AG04449 (cell line): ENCODE measurements around the gene PARP2.
A peak's percentile ranks its signal among the peaks of the same experiment; 100 is the strongest.
"Not testable (repeated sequence)": the region's sequence is repeated elsewhere in the genome, so short reads cannot be mapped to it uniquely, and the experiment has no call there.

Experiments
- CTCF ChIA-PET: fragments of 350-600 bp; formaldehyde crosslinking; extraction: SDS; loops from one replicate; lab custom pipeline; 2021; ENCODE audit warnings: antibody characterized with exemption; lab: Yijun Ruan, JAX
- POLR2A ChIA-PET: fragments of 400-600, 350-600 bp; formaldehyde crosslinking; extraction: SDS; loops from one replicate; lab custom pipeline; 2020; ENCODE audit warnings: antibody characterized with exemption, inconsistent platforms; lab: Yijun Ruan, JAX
- DNase-seq: peaks from one replicate; pipeline ENCODE4 v3.0.0-alpha.2; 2010; ENCODE audit warnings: low read depth, low spot score
- H3K4me3 ChIP-seq: 2 replicates; pipeline ENCODE4 v1.5.1; 2011; ENCODE audit warnings: low read depth, mild to moderate bottlenecking, control low read depth, low read length
- TF ChIP-seq, protein P1 (sequence below): IDR thresholded peaks from one replicate; pipeline ENCODE4 v1.5.1; 2011; ENCODE audit warnings: mild to moderate bottlenecking, moderate library complexity, low read length, control low read depth, inconsistent platforms; ENCODE audit not compliant: insufficient read depth; ENCODE audit errors: missing control alignments

The PARP2 gene

DNA sequence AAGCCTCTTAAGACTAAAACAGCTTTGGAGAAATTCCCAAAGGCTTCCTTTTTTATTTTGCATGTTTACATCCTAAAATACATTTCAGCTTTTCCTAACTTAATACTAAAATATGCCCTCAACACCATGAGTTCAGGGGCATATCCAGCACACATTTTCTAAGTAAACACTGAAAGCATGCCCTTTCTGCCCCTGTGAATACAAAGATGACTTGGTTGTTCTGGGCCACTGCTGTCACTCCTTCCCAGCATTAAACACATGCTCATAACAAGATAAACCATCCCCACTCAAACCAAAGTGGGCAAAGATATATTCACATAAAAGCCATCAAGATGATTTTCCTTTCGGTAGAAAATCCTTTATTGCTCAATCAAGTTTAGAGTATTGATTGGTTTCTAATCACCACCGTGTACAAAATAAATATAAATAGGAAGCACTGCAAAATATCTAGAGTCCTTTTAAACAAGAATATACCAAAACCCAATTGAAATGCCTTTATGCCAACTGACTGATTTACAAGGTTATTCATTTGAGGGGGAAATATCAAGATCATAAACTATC, 12.3 kb upstream of the PARP2 start:
- CTCF ChIA-PET: interaction anchor here (1.0 to 10.6 kb wide), 7 partner anchors 12 to 277 kb away, joined by 3 to 161 read pairs (median 11); partner anchors contain the start of genes PARP2 and TTC5

DNA sequence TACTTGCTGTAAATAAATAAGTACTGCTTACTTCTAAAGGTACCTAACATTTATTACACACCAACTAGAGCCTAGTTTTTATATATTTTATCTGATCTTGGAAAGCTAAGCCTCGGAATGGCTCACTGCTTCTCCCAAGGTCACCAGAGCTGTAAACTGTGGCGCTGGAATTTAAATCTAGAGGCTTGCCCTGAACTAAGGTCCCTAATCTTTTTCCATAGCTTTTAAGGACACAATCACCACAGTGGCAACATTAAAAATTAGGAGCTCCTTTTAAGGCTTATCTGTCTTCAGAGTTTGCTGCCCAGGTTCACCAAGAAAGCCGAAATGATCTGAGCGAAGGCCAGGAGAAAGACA, 11.0 kb upstream of the PARP2 start:
- H3K4me3 ChIP-seq: peak overlapping the region; percentile 76
- ChIA-PET POLR2A (interaction anchor here (2.4 kb wide), 1 partner anchor 11 kb away, joined by 17 read pairs; the partner anchor contains the start of gene PARP2), CTCF (interaction anchor here (1.5 to 10.6 kb wide), 6 partner anchors 11 to 276 kb away, joined by 5 to 161 read pairs (median 35); partner anchors contain the start of genes PARP2 and TTC5)
- DNase-seq: no peak
- TF ChIP-seq, protein P1, sequence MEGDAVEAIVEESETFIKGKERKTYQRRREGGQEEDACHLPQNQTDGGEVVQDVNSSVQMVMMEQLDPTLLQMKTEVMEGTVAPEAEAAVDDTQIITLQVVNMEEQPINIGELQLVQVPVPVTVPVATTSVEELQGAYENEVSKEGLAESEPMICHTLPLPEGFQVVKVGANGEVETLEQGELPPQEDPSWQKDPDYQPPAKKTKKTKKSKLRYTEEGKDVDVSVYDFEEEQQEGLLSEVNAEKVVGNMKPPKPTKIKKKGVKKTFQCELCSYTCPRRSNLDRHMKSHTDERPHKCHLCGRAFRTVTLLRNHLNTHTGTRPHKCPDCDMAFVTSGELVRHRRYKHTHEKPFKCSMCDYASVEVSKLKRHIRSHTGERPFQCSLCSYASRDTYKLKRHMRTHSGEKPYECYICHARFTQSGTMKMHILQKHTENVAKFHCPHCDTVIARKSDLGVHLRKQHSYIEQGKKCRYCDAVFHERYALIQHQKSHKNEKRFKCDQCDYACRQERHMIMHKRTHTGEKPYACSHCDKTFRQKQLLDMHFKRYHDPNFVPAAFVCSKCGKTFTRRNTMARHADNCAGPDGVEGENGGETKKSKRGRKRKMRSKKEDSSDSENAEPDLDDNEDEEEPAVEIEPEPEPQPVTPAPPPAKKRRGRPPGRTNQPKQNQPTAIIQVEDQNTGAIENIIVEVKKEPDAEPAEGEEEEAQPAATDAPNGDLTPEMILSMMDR: no peak

More for the DNA sequence above, 12.3 kb upstream of the PARP2 start:
- POLR2A ChIA-PET: no interaction called here
- no peak for DNase-seq
- TF ChIP-seq, protein P1: no peak
- H3K4me3 ChIP-seq: no peak overlapping the region

DNA sequence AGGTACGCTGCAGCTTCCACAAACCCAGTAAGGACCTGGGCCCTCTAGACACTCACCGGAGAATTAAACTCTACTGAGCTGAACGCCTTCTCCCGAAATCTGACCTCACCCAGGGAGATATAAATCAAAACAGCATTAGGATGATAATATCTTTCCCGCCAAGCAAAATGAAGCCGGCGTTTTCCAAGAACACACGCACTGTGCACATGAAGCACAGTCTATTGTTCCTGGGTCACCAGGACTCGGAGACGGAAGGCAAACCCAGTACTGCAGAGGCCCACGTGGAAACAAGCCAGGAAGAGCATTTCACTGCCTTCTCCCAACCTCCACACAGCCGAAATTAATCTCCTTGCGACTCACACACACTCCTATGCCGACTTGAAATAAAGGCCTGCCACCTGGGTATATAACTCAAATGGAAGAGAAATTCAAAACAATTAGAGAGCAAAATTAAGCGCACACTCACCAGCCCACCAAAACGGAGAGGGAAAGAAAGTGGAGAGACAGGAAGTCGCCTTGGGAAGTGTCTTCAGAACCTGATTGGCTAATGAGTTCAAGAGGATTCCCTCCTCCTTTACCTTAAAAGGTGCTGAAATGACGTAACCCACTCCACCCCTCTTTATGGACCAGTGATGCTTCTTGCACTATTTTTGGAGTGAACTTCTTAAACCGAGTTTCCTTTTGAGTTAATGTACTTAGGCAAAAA, 10.5 kb upstream of the PARP2 start, which contains the start of gene CCNB1IP1:
TSS of gene CCNB1IP1 (minus strand) at position 492 of the 706 bp plus-strand sequence. CDS start 16,756 bp downstream, outside the sequence.
- peak; percentile 67 for DNase-seq
- POLR2A ChIA-PET: interaction anchor here (2.4 kb wide), 1 partner anchor 10 kb away, joined by 17 read pairs; the partner anchor contains the start of gene PARP2
- CTCF ChIA-PET: interaction anchor here (1.2 to 10.6 kb wide), 7 partner anchors 11 to 358 kb away, joined by 3 to 161 read pairs (median 11); partner anchors contain the start of genes PARP2 and TTC5
- H3K4me3 ChIP-seq: peak within 1 kb of the TSS; percentile 76
- TF ChIP-seq, protein P1: no peak

DNA sequence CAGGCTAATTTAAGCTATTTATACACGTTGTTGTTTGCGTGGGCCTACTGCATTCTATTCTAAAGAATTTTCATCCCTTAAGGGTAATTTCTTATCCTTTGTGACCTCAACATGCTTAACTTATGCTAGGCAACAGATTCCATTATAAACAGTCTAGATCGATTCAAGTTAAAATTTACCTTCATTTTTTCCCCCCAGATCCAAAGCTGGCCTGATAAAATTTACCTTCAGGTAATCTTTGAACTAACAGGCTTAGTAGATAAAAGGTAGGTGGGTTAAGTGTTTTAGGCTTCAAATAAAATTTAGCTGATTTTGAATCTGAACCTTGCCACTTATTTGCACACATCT, 10.0 kb upstream of the PARP2 start:
- TF ChIP-seq, protein P1: no peak
- POLR2A ChIA-PET: interaction anchor here (2.4 kb wide), 1 partner anchor 10 kb away, joined by 17 read pairs; the partner anchor contains the start of gene PARP2
- H3K4me3 ChIP-seq: peak overlapping the region; percentile 76
- no peak for DNase-seq
- CTCF ChIA-PET: interaction anchor here (0.9 to 10.6 kb wide), 6 partner anchors 10 to 357 kb away, joined by 3 to 161 read pairs (median 35); partner anchors contain the start of genes PARP2, RNASE4 and TTC5

DNA sequence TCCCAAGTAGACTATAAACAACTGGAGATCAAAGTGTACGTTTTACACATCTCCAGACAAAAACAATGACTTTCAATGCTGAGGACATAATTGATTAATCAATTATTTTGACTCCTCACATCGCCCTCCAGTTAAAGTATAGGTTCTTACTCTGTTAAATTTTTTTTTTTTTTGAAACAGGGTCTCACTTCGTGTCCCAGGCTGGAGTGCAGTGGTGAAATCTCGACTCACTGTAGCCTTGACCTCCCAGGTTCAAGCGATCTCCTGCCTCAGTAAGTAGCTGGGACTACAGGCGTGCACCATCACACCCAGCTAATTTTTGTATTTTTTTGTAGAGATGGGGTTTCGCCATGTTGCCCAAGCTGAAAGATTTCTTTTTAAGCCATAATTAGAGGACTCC, 9.4 kb upstream of the PARP2 start:
- TF ChIP-seq, protein P1: no peak
- ChIA-PET CTCF (interaction anchor here (0.9 to 10.6 kb wide), 6 partner anchors 10 to 357 kb away, joined by 3 to 161 read pairs (median 35); partner anchors contain the start of genes PARP2, RNASE4 and TTC5), POLR2A (interaction anchor here (0.7 to 2.4 kb wide), 2 partner anchors 9 to 75 kb away, joined by 7 to 17 read pairs; partner anchors contain the start of gene PARP2)

DNA sequence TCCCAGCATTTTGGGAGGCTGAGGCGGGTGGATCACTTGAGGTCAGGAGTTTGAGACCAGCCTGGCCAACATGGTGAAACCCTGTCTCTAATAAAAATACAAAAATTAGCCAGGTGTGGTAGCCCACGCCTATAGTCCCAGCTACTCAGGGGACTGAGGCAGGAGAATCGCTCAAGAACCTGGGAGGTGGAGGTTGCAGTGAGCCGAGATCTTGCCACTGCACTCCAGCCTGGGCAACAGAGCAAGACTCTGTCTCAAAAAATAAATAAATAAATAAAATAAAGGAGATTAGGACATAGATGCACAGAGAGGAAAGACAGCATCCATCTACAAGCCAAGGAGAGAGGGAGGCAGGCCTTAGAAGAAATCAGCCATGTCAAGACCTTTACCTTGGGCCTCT, 2.4 kb upstream of the PARP2 start:
- H3K4me3 ChIP-seq, POLR2A ChIA-PET, DNase-seq: not testable (repeated sequence)
- CTCF ChIA-PET: interaction anchor here (0.7 to 7.1 kb wide), 5 partner anchors 11 to 268 kb away, joined by 3 to 90 read pairs (median 4); partner anchors contain the start of gene CCNB1IP1

More for the DNA sequence above, 9.4 kb upstream of the PARP2 start:
- no peak overlapping the region for H3K4me3 ChIP-seq
- DNase-seq: no peak
